Measurements from ENCODE around the gene OXTR. TPM values are rescaled to one million over a fixed set of nuclear protein-coding genes. Genes with fewer than 3 reads are reported as not detected.
A peak's percentile ranks its signal among the peaks of the same experiment; 100 is the strongest.

OXTR gene
- total and polyA plus RNA-seq, 2 of the 13 experiments (the other 11 are each of a cell fraction or from before 2014, with no cell fraction given): 0.36 to 0.95 TPM

DNA sequence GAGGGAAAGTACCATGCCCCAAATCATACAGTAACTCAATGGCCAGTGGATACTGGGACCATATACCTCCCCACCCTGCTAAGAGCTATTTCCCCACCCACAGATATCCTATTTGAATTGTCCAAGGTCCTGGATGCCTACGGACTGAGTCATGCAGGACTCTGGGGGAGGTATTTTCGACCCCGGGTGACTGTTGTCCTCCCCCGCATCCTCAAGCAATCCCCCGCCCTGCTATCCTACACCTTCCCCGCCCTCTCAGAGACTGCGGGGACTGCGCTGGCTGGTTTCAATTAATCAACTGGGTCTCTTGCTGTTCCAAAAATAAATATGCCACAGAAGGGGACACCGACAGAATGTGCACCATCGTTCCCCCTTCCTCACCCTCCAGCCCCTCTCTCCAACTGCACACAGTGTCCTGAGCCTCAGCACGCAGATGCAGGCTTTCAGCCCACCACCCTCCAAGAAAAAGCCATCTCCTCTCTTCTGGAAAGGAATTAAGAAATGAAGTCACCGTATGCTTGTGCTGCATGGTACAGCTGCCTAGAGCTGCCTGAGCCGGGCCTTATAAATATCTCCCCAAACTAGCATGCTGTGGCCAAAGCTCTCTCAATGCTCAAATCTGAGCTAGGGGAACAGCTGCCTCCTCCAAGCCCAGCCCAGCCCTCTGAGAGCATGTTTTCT, 27.7 kb downstream of the OXTR start (continued):
- TF ChIP-seq ZNF350 (CRISPR knock-in tag; IDR thresholded peaks at IDR 0.05; ENCODE audit: borderline replicate concordance, low read depth) (no peak), HES4 (CRISPR knock-in tag; IDR thresholded peaks at IDR 0.05; ENCODE audit: borderline replicate concordance) (no peak), ELK4 (CRISPR knock-in tag; IDR thresholded peaks at IDR 0.05; ENCODE audit: borderline replicate concordance) (no peak), ZNF143 (CRISPR knock-in tag; IDR thresholded peaks at IDR 0.05) (no peak), TEAD2 (CRISPR knock-in tag; IDR thresholded peaks at IDR 0.05) (no peak), STAG1 (CRISPR knock-in tag; IDR thresholded peaks at IDR 0.05) (no peak), RAD21 (CRISPR knock-in tag; IDR thresholded peaks at IDR 0.05) (no peak), POLR2A (IDR thresholded peaks at IDR 0.05; ENCODE audit: insufficient read depth in 1 of 2, low read depth in 2 of 2, low read length in 2 of 2) (no peak), EP300 (IDR thresholded peaks at IDR 0.05; ENCODE audit: low read depth in 2 of 2, low read length in 2 of 2) (peak in 1 of 2 experiments; percentile 56; a peak in 1 of 4 replicates), EP300 (CRISPR knock-in tag; IDR thresholded peaks at IDR 0.05; ENCODE audit: borderline replicate concordance) (no peak), ZNF17 (CRISPR knock-in tag; IDR thresholded peaks at IDR 0.05) (no peak), NR2C2 (CRISPR knock-in tag; IDR thresholded peaks at IDR 0.05; ENCODE audit: borderline replicate concordance) (no peak), ZBTB7A (CRISPR knock-in tag; IDR thresholded peaks at IDR 0.05) (no peak), TSC22D2 (CRISPR knock-in tag; IDR thresholded peaks at IDR 0.05; ENCODE audit: borderline replicate concordance) (no peak), SKIL (CRISPR knock-in tag; IDR thresholded peaks at IDR 0.05; ENCODE audit: borderline replicate concordance) (no peak), GTF3A (CRISPR knock-in tag; conservative IDR thresholded peaks at IDR 0.05) (no peak), KAT2B (IDR thresholded peaks at IDR 0.05; ENCODE audit: borderline replicate concordance, low read depth, low read length) (no peak), ZNF761 (CRISPR knock-in tag; conservative IDR thresholded peaks at IDR 0.05) (no peak), KAT7 (CRISPR knock-in tag; IDR thresholded peaks at IDR 0.05; ENCODE audit: borderline replicate concordance) (no peak), RERE (CRISPR knock-in tag; IDR thresholded peaks at IDR 0.05; ENCODE audit: low read depth) (no peak), ZNF850 (CRISPR knock-in tag; conservative IDR thresholded peaks at IDR 0.05) (0 out of 2 replicates have a peak, but pooled peaks have one; percentile 12)
- TF ChIP-seq, protein P1, sequence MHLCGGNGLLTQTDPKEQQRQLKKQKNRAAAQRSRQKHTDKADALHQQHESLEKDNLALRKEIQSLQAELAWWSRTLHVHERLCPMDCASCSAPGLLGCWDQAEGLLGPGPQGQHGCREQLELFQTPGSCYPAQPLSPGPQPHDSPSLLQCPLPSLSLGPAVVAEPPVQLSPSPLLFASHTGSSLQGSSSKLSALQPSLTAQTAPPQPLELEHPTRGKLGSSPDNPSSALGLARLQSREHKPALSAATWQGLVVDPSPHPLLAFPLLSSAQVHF (CRISPR knock-in tag; IDR thresholded peaks at IDR 0.05): no peak
